ENCODE results near the gene SMG6. TPM values are rescaled to one million over a fixed set of nuclear protein-coding genes. Genes with fewer than 3 reads are reported as not detected.

The SMG6 gene
- total RNA-seq, 1 donor from 2014 or later: 31.6 TPM

DNA sequence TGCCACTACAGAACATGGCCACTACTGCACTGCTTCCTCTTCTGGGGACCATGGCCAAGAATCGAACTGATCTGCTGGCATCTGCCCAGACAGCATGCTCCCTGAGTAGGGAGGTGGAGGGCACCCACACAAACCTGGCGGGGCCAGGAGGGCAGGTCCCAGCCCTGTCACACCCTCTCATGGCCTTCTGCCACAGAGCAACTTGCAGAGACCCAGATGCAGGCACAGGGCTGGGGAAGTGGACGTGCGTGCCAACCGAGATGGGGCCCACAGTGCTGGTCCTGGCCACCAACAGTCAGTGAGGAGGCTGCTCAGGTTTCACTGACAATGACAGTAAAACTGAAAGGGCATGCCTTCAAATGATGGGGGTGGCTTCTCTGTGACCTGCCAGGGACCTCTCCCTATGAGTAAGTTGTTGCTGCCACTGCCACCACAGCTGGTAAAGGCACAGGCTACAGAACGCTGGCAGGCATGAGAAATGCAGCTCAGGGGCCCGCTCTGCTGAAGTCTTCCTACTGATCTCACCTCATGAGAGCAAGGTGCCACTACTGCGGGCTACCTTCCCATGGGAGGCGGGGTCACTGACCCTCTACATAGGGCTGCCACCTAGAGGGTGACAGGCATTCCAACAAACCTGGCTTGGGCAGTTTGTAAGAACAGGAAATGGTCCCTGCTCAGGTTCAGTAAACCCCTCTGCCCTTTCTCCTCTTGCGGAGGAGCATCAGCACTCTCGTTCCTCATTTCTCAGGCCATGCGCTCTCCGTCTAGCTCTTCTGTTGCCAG is 233.2 kb downstream of the SMG6 start:
- H3K4me3 Mint-ChIP-seq: peak overlapping the region; percentile 74
- H3K36me3 Mint-ChIP-seq (ENCODE audit: low read depth): peaks cover 47% of the 10 kb centered on the region
- peaks cover 58% of the 10 kb centered on the region for H3K4me1 Mint-ChIP-seq

DNA sequence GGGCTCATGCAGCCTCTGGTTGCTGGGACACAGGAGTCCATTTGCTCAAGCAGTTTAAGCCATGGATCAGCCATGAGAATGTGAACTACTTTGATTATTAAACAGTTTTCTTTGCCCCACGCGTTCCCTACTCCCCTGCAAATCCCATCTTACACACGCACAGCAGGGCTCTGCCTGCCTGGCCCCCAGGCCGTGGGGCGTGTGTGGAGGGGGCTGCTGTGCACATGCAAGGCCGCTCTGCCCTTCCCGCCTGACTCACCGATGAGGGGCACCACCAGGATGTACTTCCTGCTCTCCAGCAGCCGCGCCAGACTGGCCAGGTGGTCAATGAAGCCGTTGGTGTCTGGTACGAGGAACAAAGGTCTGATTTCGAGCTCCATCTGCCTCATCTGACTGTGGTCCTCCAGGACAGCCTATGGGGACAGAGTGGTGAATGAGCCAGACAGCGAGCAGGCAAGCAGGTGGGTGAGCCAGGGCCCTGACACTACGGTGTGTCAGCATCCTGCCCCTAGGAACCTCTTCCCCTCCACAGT is 235.0 kb downstream of the SMG6 start:
- peak overlapping the region; percentile 60 for H3K4me3 Mint-ChIP-seq
- intact Hi-C loops (cut with micrococcal nuclease): no loop called here

More for the DNA sequence above, 233.2 kb downstream of the SMG6 start:
- H3K27ac Mint-ChIP-seq: peak overlapping the region; percentile 97
- DNase-seq: peak; percentile 89
- no peaks in the 10 kb centered on the region for H3K27me3 Mint-ChIP-seq
- H3K9me3 Mint-ChIP-seq: no peaks in the 10 kb centered on the region
- intact Hi-C loops (cut with micrococcal nuclease): loop anchor here (1.0 to 2.0 kb wide), 3 partner anchors 16 to 153 kb away; partner anchors contain the start of gene HIC1

DNA sequence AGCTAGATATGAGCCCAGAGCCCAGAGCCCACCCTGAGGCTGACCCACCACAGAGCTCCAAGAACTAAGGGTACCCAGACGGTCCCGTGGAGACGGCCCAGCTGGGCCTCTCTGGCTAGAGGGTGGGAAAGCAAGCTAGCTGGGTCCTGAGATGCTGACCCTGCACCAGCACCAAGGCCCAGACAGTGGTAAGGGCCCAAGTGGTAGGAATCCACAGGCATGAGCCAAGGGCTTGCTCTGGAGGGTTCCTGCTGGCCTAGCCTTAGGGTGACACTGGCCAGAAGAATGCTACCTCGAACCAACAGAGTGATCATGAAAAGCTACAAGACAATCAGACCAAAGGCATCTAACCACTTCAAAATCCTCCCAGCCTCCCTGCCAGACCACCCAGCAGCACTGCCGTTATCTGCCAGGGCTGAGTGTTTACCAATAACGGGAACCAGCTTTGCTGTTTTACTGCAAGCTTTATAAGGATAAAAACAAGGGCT is 235.5 kb downstream of the SMG6 start:
- H3K36me3 Mint-ChIP-seq (ENCODE audit: low read depth): peaks cover 56% of the 10 kb centered on the region
- H3K4me1 Mint-ChIP-seq: peaks cover 69% of the 10 kb centered on the region

More for the DNA sequence above, 235.0 kb downstream of the SMG6 start:
- H3K27me3 Mint-ChIP-seq: no peaks in the 10 kb centered on the region
- DNase-seq: no peak
- peak overlapping the region; percentile 97 for H3K27ac Mint-ChIP-seq
- peaks cover 65% of the 10 kb centered on the region for H3K4me1 Mint-ChIP-seq
- H3K9me3 Mint-ChIP-seq: no peaks in the 10 kb centered on the region
- H3K36me3 Mint-ChIP-seq (ENCODE audit: low read depth): peaks cover 54% of the 10 kb centered on the region

DNA sequence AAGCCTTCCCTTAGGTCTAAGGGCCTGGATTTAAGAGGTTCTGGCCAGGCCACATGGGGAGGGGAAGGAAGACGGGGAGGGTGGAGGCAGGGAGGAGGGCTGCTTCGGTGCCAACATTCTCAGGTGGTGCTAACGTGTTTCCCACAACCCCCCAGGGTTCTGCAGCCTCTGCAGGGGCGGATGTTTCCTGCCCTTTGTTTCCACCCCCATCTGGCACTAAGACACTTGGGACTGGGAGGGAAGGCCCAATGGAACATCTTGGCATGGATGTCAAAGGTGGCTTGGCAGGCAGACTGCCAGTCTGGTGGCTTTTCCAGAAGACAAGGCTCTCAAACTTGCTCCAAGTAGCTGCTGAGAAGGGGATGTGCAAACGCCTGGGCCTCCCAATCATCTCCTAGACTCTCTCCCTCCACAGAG is 236.0 kb downstream of the SMG6 start:
- Mint-ChIP-seq H3K36me3 (ENCODE audit: low read depth) (peaks cover 55% of the 10 kb centered on the region), H3K4me3 (no peak overlapping the region), H3K27ac (peak overlapping the region; percentile 64), H3K27me3 (no peaks in the 10 kb centered on the region), H3K4me1 (peaks cover 67% of the 10 kb centered on the region), H3K9me3 (no peaks in the 10 kb centered on the region)
- peak; percentile 60 for DNase-seq
- intact Hi-C loops (cut with micrococcal nuclease): no loop called here

More for the DNA sequence above, 235.5 kb downstream of the SMG6 start:
- Mint-ChIP-seq H3K27me3 (no peaks in the 10 kb centered on the region), H3K27ac (peak overlapping the region; percentile 64), H3K4me3 (no peak overlapping the region), H3K9me3 (no peaks in the 10 kb centered on the region)
- intact Hi-C loops (cut with micrococcal nuclease): no loop called here
- no peak for DNase-seq

DNA sequence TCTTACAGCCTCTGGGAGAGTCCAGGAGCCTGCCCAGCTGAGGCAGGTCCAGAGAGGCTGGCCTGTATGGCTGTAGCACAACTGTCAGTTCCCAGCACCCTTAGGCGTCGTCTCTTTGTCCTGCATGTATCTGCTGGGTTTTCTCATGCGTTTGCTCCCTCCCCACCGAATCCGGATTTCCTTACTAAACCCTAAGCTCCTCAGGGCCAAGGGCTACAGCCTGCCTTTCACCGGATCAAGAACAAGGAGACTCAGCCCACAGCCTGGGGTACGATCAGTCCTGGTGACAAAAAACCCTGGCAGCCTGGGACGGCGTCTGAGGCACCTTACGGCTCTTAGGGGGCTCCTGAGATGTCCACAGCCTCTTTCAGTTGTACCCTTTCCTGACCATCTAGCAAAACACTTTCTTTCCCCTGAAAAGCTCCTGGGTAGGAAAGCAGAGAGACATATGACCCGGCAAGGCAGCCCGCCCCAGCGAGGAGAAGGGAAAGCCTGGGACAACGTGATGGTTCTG is 236.5 kb downstream of the SMG6 start:
- peak overlapping the region; percentile 53 for H3K27ac Mint-ChIP-seq
- peaks cover 55% of the 10 kb centered on the region for H3K36me3 Mint-ChIP-seq (ENCODE audit: low read depth)
- no peak overlapping the region for H3K4me3 Mint-ChIP-seq
- no peak for DNase-seq
- H3K27me3 Mint-ChIP-seq: no peaks in the 10 kb centered on the region
- peaks cover 67% of the 10 kb centered on the region for H3K4me1 Mint-ChIP-seq
- H3K9me3 Mint-ChIP-seq: no peaks in the 10 kb centered on the region
- intact Hi-C loops (cut with micrococcal nuclease): no loop called here

DNA sequence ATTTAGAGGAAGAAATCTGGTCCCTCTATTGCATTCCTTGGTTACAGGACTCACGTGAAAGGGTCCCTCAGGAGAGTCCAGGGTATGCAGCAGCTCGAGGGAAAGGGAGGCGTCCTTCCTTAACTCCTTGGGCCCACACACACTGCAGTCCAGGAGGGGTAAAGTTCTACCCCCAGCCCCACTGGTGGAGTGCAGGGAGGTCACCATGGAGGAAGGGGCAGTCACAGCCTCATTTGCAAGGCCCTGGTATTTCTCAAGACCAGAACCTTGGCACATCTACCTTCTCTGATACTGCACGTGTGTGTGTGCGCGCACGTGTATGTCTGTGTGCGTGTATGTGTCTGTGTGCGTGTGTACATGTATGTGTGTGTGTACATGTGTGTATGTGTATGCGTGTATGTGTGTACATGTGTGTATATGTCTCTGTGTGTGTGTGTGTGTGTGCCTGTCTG is 237.6 kb downstream of the SMG6 start:
- no peak for DNase-seq
- Mint-ChIP-seq H3K4me1 (peaks cover 60% of the 10 kb centered on the region), H3K4me3 (no peak overlapping the region), H3K9me3 (no peaks in the 10 kb centered on the region), H3K27ac (peak overlapping the region; percentile 70), H3K36me3 (ENCODE audit: low read depth) (peaks cover 55% of the 10 kb centered on the region), H3K27me3 (no peaks in the 10 kb centered on the region)
- intact Hi-C loops (cut with micrococcal nuclease): no loop called here

DNA sequence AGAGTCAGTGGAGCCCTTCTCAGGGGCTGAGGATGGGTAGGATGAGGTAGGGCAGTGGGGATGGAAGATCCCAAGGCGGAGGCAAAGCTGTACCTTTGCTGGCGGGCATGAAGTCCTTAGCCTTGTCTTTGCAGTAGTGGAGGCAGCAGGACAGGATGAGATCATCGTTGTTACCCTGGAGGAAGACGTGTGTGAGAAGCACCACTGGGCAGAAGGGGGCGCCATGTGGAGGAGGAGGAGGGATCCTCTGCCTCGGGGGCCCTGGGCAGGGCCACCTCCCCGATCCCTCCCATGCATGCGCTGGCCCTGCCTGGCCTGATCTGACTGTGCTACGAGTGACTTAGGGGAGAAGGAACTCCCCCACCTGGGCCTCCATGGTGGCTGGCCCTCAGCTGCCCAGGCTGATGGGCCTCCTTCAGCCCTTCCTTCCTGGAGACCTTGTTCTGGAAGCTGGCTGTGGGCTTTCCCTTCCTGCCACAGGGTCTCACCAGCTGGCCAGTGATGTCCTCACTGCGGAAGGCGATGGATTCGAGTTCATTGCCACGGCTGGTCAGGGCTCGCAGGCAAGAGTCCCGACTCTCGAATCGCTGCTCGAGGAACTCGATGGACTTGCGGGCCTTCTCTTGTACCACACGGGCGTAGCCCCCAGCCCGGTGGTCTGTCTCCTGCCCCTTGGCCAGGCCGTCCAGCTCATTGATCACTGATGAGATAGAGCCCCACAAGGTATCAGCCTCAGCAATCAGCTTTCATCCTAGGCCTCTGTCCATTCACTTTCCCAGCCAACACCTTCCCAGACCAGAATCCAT is 238.4 kb downstream of the SMG6 start:
- intact Hi-C loops (cut with micrococcal nuclease): no loop called here
- H3K27me3 Mint-ChIP-seq: no peaks in the 10 kb centered on the region
- peak; percentile 91 for DNase-seq
- peak overlapping the region; percentile 75 for H3K27ac Mint-ChIP-seq
- peaks cover 61% of the 10 kb centered on the region for H3K4me1 Mint-ChIP-seq
- H3K4me3 Mint-ChIP-seq: no peak overlapping the region
- no peaks in the 10 kb centered on the region for H3K9me3 Mint-ChIP-seq
- H3K36me3 Mint-ChIP-seq (ENCODE audit: low read depth): peaks cover 60% of the 10 kb centered on the region

DNA sequence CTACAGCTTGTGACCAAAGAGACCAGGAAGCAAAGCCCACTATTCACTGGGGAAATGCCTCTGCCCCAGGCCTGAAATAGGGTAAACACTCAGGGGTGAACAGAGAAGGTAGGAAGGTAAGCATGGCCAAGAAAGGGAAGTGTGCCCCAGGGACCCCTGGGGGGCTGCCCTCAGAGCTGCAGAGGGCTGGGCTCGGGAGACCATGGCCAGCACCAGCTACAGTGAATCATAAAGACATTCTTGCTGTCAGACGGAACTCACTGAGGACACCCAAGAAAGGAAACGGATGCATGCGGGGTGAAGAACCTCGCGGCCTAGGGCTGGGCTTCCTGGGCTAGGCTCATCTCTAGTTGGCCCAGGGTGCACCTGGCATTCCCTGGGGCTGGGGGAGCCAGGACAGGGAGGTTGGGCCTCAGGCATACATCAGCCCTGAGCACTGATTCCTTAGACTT is 239.0 kb downstream of the SMG6 start:
- Mint-ChIP-seq H3K4me1 (peaks cover 60% of the 10 kb centered on the region), H3K9me3 (no peaks in the 10 kb centered on the region), H3K36me3 (ENCODE audit: low read depth) (peaks cover 61% of the 10 kb centered on the region), H3K27me3 (no peaks in the 10 kb centered on the region), H3K4me3 (no peak overlapping the region), H3K27ac (peak overlapping the region; percentile 75)
- intact Hi-C loops (cut with micrococcal nuclease): no loop called here
- peak; percentile 62 for DNase-seq

GRCh38 chr17:2064147-2064489 is 239.5 kb downstream of the SMG6 start:
- Mint-ChIP-seq H3K27ac (peak overlapping the region; percentile 68), H3K9me3 (no peaks in the 10 kb centered on the region), H3K27me3 (no peaks in the 10 kb centered on the region), H3K36me3 (ENCODE audit: low read depth) (peaks cover 62% of the 10 kb centered on the region), H3K4me1 (peaks cover 58% of the 10 kb centered on the region), H3K4me3 (no peak overlapping the region)
- intact Hi-C loops (cut with micrococcal nuclease): no loop called here
- no peak for DNase-seq

DNA sequence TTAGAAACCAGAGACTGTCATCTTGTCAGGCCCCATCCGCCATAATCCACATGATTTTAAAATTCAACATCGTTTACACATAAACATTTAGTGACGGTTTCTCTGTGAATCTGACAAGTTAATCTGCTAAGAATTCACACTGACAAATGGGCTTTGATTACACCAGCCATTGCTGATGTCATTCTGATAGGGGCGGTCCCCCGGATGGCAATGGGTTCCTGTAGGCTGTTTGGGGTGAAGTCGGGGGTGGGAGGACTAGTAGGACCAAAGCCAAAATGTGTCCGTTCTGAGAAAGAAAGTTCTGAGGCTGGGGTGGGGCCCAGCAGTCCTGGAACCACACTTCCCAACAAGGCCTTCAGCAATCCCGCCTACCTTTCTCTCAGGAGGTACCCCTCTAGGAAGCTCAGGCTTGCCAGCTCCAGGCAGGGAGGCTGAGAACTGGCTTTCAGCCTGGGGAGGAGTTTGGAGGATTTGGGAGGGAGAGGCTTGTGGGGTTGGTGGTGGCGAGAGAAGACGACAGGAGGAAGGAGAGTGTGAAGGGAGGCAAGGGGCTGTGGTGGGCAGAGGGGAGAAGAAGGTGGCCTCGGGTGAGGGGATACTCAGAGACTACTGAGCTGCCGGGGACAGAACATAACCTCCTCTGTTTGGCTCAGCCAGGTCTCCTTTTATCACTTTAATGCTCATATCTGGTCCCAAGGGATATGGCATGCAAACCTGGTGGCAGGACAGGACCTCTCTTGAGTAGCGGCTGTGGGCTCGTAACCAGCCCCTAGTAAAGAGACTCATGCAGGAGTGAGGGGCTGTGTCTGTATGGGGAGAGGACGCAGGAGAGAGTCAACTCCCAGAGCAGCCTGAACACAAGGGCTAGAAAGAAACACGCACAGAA is 240.1 kb downstream of the SMG6 start:
- DNase-seq: peak; percentile 63
- Mint-ChIP-seq H3K4me3 (no peak overlapping the region), H3K4me1 (peaks cover 52% of the 10 kb centered on the region), H3K36me3 (ENCODE audit: low read depth) (peaks cover 56% of the 10 kb centered on the region), H3K27me3 (no peaks in the 10 kb centered on the region), H3K27ac (peak overlapping the region; percentile 76), H3K9me3 (no peaks in the 10 kb centered on the region)
- intact Hi-C loops (cut with micrococcal nuclease): no loop called here

DNA sequence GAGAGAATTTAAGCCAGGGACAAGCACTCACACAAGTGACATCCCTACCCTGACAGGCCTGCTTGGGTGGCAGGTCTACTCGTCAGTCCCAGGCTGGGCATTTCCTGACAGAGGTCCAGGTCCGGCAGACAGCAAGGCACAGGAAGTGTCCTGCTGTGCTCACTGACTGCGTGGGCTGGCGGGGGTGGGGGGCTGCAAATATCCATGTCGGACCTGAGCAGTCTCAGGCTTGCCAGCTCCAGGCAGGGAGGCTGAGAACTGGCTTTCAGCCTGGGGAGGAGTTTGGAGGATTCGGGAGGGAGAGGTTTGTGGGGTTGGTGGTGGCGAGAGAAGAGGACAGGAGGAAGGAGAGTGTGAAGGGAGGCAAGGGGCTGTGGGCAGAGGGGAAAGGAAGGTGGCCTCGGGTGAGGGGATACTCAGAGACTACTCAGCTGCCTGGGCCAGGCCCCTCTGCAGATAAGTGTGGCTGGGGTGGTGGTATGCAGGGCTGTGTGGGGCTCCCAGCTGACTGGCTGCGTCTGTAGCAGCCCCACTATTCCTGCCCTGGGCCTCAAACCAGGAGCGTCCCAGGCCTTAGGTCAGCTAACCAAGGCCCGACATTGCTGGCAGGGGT is 240.9 kb downstream of the SMG6 start:
- Mint-ChIP-seq H3K4me3 (no peak overlapping the region), H3K9me3 (no peaks in the 10 kb centered on the region), H3K4me1 (peaks cover 45% of the 10 kb centered on the region), H3K36me3 (ENCODE audit: low read depth) (peaks cover 54% of the 10 kb centered on the region), H3K27me3 (no peaks in the 10 kb centered on the region), H3K27ac (peak overlapping the region; percentile 76)
- intact Hi-C loops (cut with micrococcal nuclease): no loop called here
- DNase-seq: no peak

- H3K9me3 Mint-ChIP-seq: no peaks in the 10 kb centered on the region
- intact Hi-C loops (cut with micrococcal nuclease): no loop called here
- H3K4me1 Mint-ChIP-seq: peaks cover 40% of the 10 kb centered on the region
- peak overlapping the region; percentile 76 for H3K27ac Mint-ChIP-seq
- peaks cover 51% of the 10 kb centered on the region for H3K36me3 Mint-ChIP-seq (ENCODE audit: low read depth)
- H3K4me3 Mint-ChIP-seq: no peak overlapping the region
- DNase-seq: no peak
- no peaks in the 10 kb centered on the region for H3K27me3 Mint-ChIP-seq
These were observed 242.1 kb downstream of the SMG6 start for GRCh38 chr17:2061441-2061958.

Data from activated CD4-positive, alpha-beta T cell treated with anti-CD3 and anti-CD28 coated beads, Interleukin-2, amount 10 ng/mL, durations not matched to agents 24 days and 14 days (primary cell).